HL-60/S4 treated with phorbol 12-myristate 13-acetate at 8.2 ng/mL for 4 days and 3 days (cell line): ENCODE measurements around the gene IFT57.

ENCODE experiments used
- in situ Hi-C: fragments of 300-500 bp; cut with MboI; formaldehyde crosslinking; loops from 2 replicates; pipeline ENCODE4 v1.15.0; 2022; ENCODE audit warnings: low sequenced_read_pairs

The IFT57 gene

DNA sequence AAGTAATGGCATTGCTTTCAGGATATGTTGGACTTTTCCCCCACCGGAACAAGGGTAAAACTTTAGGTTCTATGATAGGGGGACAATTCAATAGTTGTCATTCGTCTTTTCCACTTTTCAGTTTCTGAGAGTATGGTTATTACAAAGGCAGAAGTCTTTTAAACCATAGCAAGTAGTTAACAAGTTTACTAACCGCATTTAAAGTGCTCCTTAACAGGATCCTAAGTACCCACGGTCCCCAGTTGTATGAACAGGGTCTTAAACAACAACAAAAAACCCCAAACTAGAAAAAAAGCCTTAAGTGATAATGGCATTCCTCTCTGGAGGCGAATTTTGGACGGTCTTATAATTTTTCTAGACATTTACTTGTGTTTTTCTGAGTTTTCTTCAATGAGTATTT is 831 bp downstream of the IFT57 start:
- in situ Hi-C loops: no loop called here

DNA sequence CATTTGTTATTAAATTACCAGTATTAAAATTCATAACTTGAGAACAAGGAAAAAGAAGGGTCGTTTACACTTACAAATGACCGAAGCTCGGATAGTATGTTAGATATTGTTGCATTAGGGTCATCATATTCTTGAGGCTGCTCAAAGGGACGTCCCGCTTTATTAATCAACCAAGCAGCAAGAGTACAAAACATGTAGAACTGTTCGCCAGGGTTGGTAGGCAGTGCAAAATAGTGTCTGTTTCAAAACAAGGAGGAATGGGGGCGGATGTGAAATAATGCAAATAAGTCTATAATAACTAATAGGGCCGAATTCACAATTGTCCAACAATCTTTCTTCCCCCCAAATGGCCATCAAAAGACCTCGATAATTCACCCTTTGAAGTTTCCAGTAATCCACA is 2.9 kb downstream of the IFT57 start:
- in situ Hi-C loops: no loop called here

- in situ Hi-C loops: no loop called here
Measured at GRCh38 chr3:108218811-108219210, 3.4 kb downstream of the IFT57 start.

- in situ Hi-C loops: no loop called here
Measured at GRCh38 chr3:108215871-108216270, 6.4 kb downstream of the IFT57 start.

GRCh38 chr3:108209579-108209978 is 12.6 kb downstream of the IFT57 start:
- in situ Hi-C loops: no loop called here

- in situ Hi-C loops: no loop called here
Measured at GRCh38 chr3:108208831-108209230, 13.4 kb downstream of the IFT57 start.

- in situ Hi-C loops: no loop called here
Measured at GRCh38 chr3:108202834-108203233, 19.4 kb downstream of the IFT57 start.

- in situ Hi-C loops: no loop called here
Measured at GRCh38 chr3:108202080-108202479, 20.1 kb downstream of the IFT57 start.

DNA sequence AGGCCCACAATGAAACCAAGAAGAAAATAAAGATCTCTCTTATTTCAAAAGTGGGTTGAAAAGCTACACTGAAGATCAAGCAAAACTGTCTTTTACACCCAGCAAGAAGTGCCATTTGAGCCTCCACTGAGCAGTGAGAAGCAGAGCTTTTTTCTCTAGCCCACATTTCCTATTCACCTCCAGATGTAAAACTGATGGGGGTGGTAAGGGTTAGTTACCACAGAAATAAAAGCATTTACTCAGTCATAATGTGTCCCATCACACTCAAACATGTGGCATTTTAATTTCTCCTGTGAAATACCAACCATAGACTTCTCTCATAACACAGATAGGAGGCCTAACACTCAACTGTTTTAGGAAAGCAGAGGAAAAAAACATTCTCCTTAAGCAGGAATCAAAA is 21.0 kb downstream of the IFT57 start:
- in situ Hi-C loops: no loop called here

DNA sequence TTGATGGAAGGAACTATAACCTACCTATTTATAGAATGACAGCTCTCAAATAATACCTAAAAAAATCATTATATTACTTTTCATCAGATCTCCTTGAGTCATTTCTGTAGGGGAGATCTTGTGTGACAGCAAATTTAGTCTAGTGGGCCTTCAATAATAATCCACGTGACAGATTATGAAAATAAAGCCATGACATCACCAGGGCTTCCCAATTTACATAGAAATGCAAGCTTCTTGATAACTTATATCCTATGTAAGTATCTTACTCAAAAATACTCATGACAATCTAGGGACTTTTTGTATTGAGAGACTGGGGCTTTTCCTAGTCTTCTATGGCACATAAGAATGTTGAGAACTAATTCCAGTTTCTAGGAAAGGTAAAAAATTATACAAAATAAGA is 21.6 kb downstream of the IFT57 start:
- in situ Hi-C loops: no loop called here

DNA sequence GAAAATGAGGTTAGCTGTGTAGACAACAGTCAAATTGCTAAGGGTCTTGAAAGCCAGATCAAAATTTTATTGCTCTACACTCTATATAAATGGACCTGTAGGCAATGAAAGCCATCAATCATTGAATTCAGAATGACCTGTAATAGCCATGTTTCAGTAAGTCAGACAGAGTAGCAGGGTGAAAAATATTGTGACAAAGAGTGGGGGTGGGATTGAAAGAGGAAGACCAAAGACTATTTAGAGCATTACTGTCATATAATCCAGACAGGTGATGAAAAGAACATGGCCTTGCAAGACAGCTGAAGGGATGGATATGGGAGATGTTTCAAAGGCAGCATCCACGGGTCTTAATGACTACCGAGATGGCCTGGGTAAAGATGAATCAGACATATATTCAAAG is 22.2 kb downstream of the IFT57 start:
- in situ Hi-C loops: no loop called here

- in situ Hi-C loops: no loop called here
Measured at GRCh38 chr3:108191394-108191793, 30.8 kb downstream of the IFT57 start.

DNA sequence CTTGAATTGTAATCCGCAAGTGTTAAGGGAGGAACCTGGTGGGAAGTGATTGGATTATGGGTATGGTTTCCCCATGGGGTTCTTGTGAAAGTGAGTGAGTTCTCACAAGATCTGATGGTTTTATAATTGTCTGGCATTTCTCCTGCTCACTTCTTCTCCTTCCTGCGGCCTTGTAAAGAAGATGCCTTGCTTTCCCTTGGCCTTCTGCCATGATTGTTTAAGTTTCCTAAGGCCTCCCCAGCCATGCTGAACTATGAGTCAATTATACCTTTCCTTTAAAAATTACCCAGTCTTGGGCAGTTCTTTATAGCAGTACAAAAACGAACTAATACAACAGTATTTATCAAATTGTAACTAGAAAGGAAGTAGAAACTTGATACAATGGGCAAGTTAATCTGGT is 31.9 kb downstream of the IFT57 start:
- in situ Hi-C loops: no loop called here

DNA sequence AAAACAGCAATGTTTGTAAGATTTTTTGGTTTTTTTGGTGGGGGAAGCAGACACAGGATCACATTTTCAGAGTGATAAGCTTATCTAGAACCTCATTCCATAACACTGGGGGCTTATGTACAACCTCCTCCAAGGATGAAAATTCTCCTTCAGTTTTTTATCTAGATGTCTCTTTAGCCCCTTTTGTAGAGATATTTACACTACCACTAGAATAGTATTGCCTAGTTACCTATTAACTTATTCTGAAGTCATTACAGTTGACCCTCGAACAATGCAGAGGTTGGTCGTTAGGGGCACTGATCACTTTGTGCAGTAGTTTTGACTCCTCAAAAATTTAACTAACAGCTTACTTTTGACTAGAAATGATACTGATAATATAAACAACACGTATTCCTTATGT is 32.8 kb downstream of the IFT57 start:
- in situ Hi-C loops: no loop called here

DNA sequence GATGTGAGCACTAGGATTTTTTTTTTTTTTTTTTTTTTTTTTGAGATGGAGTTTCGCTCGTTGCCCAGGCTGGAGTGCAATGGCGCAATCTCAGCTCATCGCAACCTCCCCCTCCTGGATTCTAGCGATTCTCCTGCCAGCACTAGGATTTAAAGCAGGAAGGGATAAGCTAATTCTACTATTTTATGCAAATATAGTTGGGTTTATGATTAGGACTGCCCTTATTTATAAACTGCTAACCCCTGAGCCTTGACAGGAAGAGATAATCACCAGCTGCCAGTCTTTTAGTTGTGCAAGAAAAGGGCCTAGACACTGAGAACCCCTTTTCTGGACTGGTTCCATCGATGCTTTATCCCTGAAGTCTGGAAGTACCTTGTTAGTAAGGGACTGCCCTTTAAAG is 36.7 kb downstream of the IFT57 start:
- in situ Hi-C loops: no loop called here

GRCh38 chr3:108184824-108185223 is 37.4 kb downstream of the IFT57 start:
- in situ Hi-C loops: no loop called here

DNA sequence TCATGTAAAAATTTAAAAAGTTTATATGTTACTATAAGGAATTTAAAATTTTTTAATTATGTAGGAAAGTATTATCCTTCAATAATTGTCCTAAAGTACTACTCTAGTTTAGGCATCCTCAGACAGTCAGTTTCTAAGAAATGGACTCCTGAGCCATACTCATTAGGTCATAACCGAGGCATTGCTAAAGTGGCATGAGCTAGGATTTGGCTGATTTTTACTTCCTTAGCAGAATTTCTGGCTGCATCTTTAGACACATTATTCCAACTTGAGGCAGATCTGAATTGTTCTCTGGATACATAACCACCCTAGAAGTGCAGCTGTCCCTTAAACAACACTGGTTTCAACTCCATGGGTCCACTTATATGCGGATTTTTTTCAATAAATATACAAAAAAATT is 38.3 kb downstream of the IFT57 start:
- in situ Hi-C loops: no loop called here

DNA sequence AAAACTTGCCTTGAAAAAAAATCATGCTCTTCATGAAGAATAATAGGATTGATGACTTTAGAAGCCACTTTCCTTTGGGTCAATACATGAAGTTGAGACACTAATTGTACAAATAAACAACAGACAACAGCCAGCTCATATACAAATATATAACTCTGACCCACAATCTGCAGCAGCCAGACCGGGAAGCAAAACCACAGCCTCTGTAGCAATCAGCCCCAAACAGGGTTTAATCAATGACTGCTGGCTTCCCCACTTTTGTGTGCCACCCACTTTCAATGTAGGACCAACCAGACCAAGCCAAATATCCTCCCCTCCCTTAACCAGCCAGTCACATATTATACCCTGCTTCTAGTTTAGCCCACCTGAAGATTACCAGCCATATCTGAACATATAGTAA is 39.0 kb downstream of the IFT57 start:
- in situ Hi-C loops: no loop called here

DNA sequence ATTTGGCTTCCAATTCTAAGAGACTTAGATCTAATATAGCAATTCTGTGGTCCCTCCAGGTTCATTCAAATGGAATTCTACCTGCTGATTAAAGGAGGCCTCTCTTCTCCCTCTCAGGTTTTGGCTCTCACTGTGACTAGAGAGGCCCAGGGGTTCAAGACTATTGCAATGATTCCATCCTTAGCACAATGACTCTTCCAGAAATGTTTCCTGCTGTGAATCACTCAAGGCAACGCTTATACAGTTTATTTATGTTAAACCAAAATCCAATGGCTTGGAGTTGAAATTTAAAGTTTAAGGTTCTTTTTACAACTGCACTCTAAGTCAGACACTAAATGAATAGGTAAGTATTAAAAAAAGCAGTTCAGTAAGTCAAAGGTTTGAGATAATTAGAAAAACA is 39.9 kb downstream of the IFT57 start:
- in situ Hi-C loops: no loop called here

GRCh38 chr3:108181172-108181571 is 41.1 kb downstream of the IFT57 start:
- in situ Hi-C loops: no loop called here

DNA sequence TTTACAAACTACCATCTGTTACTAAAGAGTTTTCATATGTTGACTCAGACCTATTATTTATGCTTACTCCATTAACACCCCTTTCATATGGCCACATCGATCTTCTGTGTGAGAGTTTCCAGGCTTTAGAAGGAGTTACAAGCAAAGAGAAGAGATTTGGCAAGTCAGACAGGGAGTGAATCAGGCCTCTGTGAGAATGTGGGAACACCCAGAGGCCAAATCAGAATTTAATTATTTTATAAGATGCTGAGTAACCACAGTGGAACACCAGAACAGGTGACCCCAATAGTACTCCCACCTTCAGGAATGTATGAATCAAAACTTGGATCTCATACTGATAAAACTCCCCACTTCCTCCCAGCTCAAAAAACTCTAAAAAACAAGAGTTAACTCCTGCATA is 42.0 kb downstream of the IFT57 start:
- in situ Hi-C loops: no loop called here

- in situ Hi-C loops: no loop called here
Measured at GRCh38 chr3:108178676-108179075, 43.5 kb downstream of the IFT57 start.

DNA sequence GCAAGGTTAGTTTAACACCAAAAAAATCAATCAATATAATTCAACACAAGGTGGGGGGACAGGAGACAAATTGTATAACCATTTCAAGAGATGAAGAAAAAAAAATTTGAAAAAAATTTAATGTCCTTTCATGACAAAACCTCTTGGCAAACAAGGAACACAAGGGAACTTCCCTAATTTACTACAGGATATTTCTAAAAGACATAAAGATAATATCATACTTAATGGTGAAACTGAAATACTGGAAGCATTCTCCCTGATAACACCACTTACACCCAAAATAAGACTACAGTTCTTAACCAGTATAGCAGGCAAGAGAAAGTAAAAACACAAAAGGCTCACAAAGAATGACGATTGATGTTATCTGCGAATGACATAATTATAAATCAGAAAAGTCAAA is 44.7 kb downstream of the IFT57 start:
- in situ Hi-C loops: no loop called here

DNA sequence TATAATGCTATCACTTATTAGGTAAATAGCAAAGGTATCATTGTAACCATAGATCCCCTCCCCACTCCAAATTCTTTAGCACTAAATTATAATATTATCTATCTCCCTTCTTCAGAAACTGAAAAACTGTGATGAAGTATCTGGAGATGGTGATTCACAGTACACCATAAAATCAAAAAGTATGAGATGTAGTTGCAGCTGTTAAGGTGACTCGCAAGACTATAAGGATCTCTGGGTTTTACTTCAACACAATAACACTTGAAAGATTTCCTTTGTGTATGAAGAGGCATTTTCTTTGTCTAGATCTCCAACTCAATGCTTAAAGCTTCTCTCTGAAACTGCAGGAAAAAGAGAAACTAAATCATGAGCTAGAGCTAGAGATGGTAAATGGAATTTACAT is 46.9 kb downstream of the IFT57 start:
- in situ Hi-C loops: no loop called here
